HTR-8/SVneo (cell line): ENCODE results near the gene SYTL4.
"Not testable (repeated sequence)": the region's sequence is repeated elsewhere in the genome, so short reads cannot be mapped to it uniquely, and the experiment has no call there.

Experiments
- DNase-seq: peaks from one replicate; pipeline ENCODE4 v3.0.0; 2011; ENCODE audit warnings: low spot score, mixed read lengths; ENCODE audit not compliant: insufficient read length
- FAIRE-seq: peaks from 2 replicates; lab custom pipeline; 2011; peaks lifted over from hg19 to GRCh38; lab: Jason Lieb, UNC

The SYTL4 gene

GRCh38 chrX:100731441-100732281, at the start of gene SYTL4:
TSS of gene SYTL4 (minus strand) at chrX:100732121. CDS start at chrX:100702037, 30,084 bp downstream.
- FAIRE-seq: no peak
- peak; percentile 3 for DNase-seq

GRCh38 chrX:100769439-100769838, 37.5 kb upstream of the SYTL4 start:
- not testable (repeated sequence) for DNase-seq, FAIRE-seq

- DNase-seq (peak; percentile 9), FAIRE-seq (no peak)
Measured at GRCh38 chrX:100768679-100769338, 36.9 kb upstream of the SYTL4 start.

- DNase-seq (no peak), FAIRE-seq (no peak)
Measured at GRCh38 chrX:100750883-100751282, 19.0 kb upstream of the SYTL4 start.

DNA sequence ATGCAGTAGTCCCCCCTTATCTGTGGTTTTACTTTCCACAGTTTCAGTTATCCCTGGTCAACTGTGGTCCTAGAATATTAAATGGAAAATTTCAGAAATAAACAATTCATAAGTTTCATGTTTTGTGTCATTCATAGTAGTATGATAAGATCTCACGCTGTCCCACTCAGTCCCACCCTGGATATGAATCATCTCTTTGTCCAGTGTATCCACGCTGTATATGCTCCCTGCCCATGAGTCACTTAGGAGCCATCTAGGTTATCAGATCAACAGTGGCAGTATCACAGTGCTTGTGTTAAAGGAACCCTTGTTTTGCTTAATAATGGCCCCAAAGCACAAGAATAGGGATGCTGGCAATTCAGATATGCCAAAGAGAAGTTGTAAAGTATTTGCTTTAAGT, 16.2 kb upstream of the SYTL4 start:
- FAIRE-seq: no peak

DNA sequence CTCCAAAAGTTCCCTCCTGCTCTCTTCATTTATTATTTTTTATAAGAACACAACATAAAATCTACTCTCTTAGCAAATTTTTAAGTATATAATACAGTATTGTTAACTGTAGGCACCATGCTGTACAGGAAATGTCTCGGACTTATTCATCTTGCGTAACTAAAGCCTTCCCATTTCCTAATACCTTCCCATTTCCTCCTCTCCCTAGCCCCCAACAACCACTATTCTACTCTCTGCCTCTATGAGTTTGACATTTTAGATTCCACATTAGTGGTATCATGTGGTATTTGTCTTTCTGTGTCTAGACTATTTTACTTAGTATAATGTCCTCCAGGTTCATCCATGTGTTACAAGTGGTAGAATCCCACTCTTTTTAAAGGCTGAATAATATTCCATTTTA, 15.8 kb upstream of the SYTL4 start:
- FAIRE-seq (no peak), DNase-seq (no peak)

More for the DNA sequence above, 16.2 kb upstream of the SYTL4 start:
- no peak for DNase-seq

DNA sequence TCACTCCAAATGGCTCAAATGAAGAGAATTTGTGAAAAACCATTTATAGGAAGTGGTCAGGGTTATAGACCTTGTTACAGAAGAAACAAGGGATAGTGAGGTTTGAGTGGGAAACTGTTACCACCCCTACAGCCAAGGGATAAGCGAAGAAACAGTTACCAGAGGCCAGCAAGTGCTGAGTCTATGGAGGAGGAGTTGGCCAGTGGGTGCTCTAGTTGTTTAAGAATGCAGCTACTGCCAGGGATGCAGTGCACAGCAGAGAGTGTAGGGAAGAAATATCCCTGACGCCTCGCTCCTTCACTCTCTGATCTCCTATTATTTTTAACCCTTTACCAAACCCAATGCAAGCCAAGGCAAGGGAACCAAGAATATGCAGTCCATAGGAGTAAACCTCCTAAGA, 15.2 kb upstream of the SYTL4 start:
- FAIRE-seq (no peak), DNase-seq (no peak)

- FAIRE-seq (no peak), DNase-seq (no peak)
Measured at GRCh38 chrX:100745806-100746537, 14.1 kb upstream of the SYTL4 start.

DNA sequence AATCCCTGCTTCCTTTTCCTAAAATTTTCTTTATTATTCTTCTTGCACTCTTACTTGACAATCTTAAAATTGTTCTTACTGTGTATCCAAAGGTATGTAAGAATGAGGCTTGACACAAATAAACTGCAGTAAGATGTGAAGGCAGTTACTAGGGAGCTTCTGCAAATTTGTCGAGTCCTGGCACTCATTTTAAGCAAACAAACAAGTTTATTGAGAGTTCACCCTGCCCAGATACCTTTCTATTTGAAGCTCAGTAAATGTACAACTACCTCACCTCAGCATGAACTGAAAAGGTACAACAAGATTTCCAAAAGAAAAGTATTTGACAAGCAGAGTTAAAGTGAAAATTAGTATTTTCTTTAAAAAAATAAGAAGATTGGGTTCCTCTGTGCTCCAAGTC, 13.3 kb upstream of the SYTL4 start:
- DNase-seq (no peak), FAIRE-seq (no peak)

DNA sequence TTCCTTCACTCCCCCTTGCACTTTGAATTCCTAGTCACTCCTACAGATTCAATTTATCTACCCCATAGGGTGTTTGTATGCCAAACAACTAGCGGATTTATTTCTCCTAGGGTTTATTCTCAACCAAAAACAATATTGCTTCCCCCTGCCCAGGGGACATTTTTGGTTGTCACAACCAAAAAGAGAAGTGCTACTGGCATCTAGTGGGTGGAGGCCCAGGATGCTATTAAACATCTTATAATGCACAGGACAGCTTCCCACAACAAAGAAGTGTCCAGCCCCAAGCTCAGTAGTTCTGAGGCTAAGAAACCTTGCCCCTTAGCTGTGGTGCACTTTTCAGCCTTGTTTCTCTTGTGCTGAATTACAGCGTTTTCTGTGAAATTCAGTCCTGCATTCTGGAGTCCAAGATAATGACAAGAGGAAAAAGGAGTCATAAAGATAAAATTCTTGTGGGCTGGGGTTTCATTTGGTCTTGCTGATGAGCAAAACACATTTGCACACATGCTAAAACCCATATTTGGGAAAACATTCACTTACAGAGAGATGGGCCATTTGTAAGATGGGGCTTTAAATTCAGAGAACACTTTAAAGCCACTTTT, 11.2 kb upstream of the SYTL4 start:
- no peak for DNase-seq
- no peak for FAIRE-seq

- not testable (repeated sequence) for FAIRE-seq, DNase-seq
Measured at GRCh38 chrX:100724006-100724405, 7.9 kb downstream of the SYTL4 start.

- no peak for DNase-seq
- no peak for FAIRE-seq
Measured at GRCh38 chrX:100721328-100721727, 10.6 kb downstream of the SYTL4 start.

DNA sequence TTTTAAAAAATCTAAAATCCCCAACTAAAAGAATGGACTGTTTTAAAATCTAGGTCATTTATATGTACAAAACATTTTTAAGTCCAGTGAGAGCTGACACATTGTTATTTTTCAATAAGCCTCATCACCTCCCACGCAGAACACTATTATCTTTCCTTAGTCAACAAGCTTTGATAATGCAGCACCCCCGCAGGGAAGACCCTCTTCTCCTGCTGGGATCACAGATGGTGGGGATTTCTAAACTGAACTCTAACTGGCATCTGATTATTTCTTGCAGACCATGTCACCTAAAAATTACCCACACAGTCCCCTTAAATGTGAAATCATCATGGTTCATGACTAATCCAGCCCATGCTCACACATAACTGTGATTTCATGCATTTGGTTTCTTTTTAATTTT, 11.6 kb downstream of the SYTL4 start:
- FAIRE-seq: no peak
- no peak for DNase-seq

- FAIRE-seq: no peak
- no peak for DNase-seq
Measured at GRCh38 chrX:100719139-100719538, 12.8 kb downstream of the SYTL4 start.

DNA sequence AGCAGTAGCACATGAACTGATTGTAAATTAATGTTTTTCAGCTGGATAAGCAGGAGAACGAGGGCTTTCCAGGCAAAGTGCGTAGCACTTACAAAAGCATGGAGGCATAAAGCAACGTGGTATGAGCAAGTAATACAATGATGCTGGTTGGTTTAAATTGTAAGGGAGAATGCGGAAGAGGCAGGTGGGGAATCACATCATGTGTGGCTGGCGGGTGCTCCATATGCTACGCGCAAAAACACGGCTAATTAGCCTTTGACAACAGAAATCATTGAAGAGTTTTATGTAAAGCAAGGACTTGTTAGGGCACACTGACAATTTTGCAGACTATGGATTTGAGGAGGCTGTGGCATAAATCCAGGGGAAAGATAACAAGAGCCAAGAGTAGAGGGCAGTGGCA, 14.6 kb downstream of the SYTL4 start:
- FAIRE-seq: no peak
- no peak for DNase-seq

DNA sequence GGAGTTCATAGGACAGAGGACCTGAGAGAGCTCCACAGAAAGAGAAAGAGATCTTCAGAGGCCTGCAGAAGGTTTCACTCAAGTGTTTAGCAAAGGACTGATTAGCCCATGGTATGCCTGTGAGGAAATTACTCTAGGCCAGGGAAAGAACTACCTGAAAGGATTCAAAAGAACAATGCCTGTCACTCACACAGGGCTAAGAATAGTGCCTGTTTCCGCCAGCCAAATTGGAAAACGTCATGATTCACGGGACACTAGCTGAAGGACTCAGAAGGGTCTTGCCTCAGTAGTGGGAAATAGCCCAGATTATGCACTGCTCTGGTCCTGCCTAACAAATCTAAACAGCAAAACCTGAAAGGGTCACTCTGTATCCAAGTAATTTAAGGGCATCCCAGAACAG, 21.1 kb downstream of the SYTL4 start:
- no peak for FAIRE-seq
- DNase-seq: no peak

DNA sequence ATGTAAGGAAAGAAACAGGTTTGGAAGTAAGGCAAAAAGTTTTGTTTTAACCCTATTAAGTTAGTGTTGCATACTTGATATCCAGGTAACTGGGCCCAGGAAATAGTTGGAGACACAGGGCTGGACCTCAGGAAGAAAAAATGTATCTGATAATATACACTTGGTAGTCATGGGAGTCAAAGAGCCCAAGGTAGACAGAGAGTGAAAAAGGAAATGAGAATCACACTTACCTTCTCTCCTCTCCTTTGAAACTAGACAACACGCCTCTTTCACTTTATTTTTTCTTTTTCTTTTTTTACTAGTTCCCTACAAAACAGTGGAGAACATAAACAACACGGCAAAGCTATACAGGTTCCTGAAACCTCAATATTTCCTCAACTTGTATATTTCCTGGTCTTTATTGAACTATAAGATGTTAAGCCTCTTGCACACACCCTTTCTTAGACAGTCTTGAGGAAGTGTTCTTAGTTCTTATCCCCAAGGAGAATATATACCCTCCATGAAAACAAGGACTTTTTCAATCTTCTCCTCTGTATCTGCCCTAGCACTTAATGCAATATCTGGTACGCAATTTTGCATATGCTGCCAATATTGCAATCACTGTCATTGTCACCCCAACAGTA, 27.2 kb downstream of the SYTL4 start:
- FAIRE-seq (no peak), DNase-seq (no peak)

DNA sequence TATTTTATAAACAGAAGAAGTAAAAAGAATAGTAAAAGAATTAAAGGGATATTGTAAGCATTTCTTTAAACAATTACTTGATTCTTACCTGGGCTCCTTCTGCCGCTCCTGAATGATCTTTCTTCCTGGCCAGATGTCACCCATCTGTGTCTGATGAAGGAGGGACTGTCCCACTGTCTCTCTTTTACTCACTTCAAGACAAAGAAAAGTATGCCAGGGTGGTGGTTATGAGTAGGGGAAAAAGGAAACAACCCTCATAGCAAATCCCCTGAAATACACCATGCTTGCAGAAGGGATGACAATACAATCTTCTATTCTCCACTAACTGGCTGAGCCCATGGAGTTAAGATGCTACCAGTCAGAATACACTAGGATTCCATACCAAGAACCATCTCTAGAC, 31.1 kb downstream of the SYTL4 start:
- no peak for DNase-seq
- FAIRE-seq: no peak

DNA sequence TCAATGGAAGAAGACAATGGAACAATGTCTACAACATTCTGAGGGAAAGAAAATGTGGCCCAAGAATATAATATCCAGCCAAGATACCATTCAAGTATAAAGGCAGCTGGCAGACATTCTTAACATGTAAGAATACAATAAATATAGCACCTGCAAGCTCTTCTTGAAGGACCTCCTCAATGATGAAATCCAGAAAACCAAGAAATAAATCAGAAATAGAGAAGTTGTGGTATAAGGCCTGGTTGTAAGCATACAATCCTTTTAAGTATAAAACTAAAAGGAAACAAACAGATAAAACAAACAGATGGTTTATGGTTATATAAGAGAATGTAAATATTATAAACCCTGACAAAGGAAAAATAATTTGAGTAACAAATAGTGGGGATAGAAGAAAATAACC, 33.4 kb downstream of the SYTL4 start:
- DNase-seq (no peak), FAIRE-seq (no peak)

DNA sequence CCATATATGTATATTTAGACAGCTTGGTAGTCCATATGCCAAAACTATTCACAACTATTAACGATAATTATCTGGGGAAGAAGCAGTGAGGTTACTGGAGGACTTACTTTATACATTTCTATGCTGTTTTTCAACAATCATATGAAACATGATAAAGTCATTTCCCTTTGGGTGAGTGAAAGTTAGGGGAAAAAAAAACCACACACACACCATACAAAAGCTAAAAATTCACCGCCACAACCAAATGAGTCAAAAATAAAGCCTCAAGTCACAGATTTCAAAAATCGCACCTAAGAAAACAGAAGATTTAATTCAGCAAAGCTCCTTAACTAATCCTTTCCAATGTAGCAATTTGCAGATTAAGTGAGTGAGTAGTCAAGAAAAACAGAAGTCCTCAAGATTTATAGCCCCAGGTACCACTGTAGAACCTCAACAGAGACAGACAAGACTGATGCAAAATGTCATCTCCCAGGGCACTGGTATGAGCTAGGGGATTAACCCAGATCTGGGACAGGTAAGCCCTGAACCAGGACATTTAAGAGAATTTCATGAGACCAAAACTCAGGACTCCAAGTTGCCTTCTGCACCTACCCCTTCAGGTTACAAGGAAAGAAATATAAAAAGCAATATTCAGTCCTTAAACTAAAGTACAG, 35.1 kb downstream of the SYTL4 start:
- FAIRE-seq (no peak), DNase-seq (no peak)
